ENCODE data around the gene COL4A3. TPM values are rescaled to one million over a fixed set of nuclear protein-coding genes. Genes with fewer than 3 reads are reported as not detected.

The COL4A3 gene
- total and polyA plus RNA-seq, 9 of the 15 experiments (the other 6 are each of a cell fraction or from before 2014, with no cell fraction given): not detected

DNA sequence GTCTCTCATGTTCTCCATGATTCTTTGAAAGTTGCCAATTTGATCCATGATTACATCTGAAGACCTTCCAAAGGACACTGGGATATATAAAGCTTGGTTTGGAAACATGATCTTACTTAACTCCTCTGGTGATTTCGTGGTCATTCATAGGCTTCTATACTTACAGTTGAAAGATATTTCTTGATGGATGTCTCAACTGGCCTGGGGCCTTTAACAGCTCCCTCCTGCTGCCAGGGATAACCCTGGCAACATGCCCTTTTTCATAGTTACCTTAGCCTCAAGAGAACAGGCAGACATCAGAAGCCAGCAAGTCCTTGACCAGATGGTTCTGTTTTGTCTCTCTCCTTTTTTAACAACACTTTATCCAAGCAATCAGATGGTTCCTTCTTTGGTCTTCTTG, 137.1 kb downstream of the COL4A3 start (continued):
- TF ChIP-seq, protein P1, sequence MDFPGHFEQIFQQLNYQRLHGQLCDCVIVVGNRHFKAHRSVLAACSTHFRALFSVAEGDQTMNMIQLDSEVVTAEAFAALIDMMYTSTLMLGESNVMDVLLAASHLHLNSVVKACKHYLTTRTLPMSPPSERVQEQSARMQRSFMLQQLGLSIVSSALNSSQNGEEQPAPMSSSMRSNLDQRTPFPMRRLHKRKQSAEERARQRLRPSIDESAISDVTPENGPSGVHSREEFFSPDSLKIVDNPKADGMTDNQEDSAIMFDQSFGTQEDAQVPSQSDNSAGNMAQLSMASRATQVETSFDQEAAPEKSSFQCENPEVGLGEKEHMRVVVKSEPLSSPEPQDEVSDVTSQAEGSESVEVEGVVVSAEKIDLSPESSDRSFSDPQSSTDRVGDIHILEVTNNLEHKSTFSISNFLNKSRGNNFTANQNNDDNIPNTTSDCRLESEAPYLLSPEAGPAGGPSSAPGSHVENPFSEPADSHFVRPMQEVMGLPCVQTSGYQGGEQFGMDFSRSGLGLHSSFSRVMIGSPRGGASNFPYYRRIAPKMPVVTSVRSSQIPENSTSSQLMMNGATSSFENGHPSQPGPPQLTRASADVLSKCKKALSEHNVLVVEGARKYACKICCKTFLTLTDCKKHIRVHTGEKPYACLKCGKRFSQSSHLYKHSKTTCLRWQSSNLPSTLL (IDR thresholded peaks at IDR 0.05): no peak
- TF ChIP-seq, protein P2, sequence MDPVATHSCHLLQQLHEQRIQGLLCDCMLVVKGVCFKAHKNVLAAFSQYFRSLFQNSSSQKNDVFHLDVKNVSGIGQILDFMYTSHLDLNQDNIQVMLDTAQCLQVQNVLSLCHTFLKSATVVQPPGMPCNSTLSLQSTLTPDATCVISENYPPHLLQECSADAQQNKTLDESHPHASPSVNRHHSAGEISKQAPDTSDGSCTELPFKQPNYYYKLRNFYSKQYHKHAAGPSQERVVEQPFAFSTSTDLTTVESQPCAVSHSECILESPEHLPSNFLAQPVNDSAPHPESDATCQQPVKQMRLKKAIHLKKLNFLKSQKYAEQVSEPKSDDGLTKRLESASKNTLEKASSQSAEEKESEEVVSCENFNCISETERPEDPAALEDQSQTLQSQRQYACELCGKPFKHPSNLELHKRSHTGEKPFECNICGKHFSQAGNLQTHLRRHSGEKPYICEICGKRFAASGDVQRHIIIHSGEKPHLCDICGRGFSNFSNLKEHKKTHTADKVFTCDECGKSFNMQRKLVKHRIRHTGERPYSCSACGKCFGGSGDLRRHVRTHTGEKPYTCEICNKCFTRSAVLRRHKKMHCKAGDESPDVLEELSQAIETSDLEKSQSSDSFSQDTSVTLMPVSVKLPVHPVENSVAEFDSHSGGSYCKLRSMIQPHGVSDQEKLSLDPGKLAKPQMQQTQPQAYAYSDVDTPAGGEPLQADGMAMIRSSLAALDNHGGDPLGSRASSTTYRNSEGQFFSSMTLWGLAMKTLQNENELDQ (CRISPR knock-in tag; IDR thresholded peaks at IDR 0.05; ENCODE audit: borderline replicate concordance): no peak
- TF ChIP-seq, protein P3, sequence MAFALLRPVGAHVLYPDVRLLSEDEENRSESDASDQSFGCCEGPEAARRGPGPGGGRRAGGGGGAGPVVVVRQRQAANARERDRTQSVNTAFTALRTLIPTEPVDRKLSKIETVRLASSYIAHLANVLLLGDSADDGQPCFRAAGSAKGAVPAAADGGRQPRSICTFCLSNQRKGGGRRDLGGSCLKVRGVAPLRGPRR (CRISPR knock-in tag; IDR thresholded peaks at IDR 0.05): no peak
- TF ChIP-seq ZNF561 (CRISPR knock-in tag; conservative IDR thresholded peaks at IDR 0.05): no peak
- no peak for TF ChIP-seq POLR2H (tag; IDR thresholded peaks at IDR 0.05; ENCODE audit: low read depth)
- no peak for TF ChIP-seq BRCA1 (IDR thresholded peaks at IDR 0.05)
- TF ChIP-seq BRCA1 (CRISPR knock-in tag; IDR thresholded peaks at IDR 0.05): no peak
- no peak for TF ChIP-seq CBFB (CRISPR knock-in tag; IDR thresholded peaks at IDR 0.05)

Data from K562 (cell line).